HepG2 (cell line): ENCODE measurements around the gene FN1. TPM values are rescaled to one million over a fixed set of nuclear protein-coding genes. Genes with fewer than 3 reads are reported as not detected.

Experiments used
- NRL ChIP-seq: sonication (generic); formaldehyde crosslinking; IDR thresholded peaks from 2 replicates; pipeline ENCODE4 v1.5.0; 2020; ENCODE audit warnings: missing genetic modification reagents, mild to moderate bottlenecking, moderate library complexity, borderline replicate concordance
- PRMT3 ChIP-seq: sonication (generic); formaldehyde crosslinking; IDR thresholded peaks from 2 replicates; pipeline ENCODE4 v1.8.1; 2022; ENCODE audit warnings: low read depth, mild to moderate bottlenecking, moderate library complexity, missing genetic modification reagents, borderline replicate concordance
- ZBTB1 ChIP-seq: sonication (generic); formaldehyde crosslinking; IDR thresholded peaks from 2 replicates; pipeline ENCODE4 v1.4.0; 2020; ENCODE audit warnings: missing genetic modification reagents, borderline replicate concordance
- ZNF160 ChIP-seq: sonication (generic); formaldehyde crosslinking; IDR thresholded peaks from 2 replicates; pipeline ENCODE4 v1.8.0; 2022; ENCODE audit warnings: mild to moderate bottlenecking, inconsistent platforms, missing genetic modification reagents
- ZNF333 ChIP-seq: sonication (generic); formaldehyde crosslinking; IDR thresholded peaks from 2 replicates; pipeline ENCODE4 v1.4.0; 2020; ENCODE audit warnings: mild to moderate bottlenecking, missing genetic modification reagents, borderline replicate concordance
- ZNF451 ChIP-seq: sonication (generic); formaldehyde crosslinking; IDR thresholded peaks from 2 replicates; pipeline ENCODE4 v1.5.0; 2020; ENCODE audit warnings: mild to moderate bottlenecking, missing genetic modification reagents
- ZNF598 ChIP-seq: sonication (generic); formaldehyde crosslinking; IDR thresholded peaks from 2 replicates; pipeline ENCODE4 v1.5.1; 2020; ENCODE audit warnings: mild to moderate bottlenecking, missing genetic modification reagents, borderline replicate concordance
- ZSCAN21 ChIP-seq: sonication (generic); formaldehyde crosslinking; IDR thresholded peaks from 2 replicates; pipeline ENCODE4 v1.8.0; 2022; ENCODE audit warnings: mild to moderate bottlenecking, missing genetic modification reagents, moderate library complexity, borderline replicate concordance
- ZSCAN22 ChIP-seq: sonication (generic); formaldehyde crosslinking; IDR thresholded peaks from 2 replicates; pipeline ENCODE4 v1.4.0; 2020; ENCODE audit warnings: mild to moderate bottlenecking, missing genetic modification reagents
- polyA plus RNA-seq, 8 experiments: library from polyadenylated mRNA; depleted of rRNA in 3 of 8; stranded (reverse) in 7 of 8; unstranded in 1 of 8; fragments of >200 nt; fragmentation: Illumina TruSeq in 4 of 8; extraction: Trizol in 4 of 8; gene quantifications; 2 replicates each; pipeline versions ENCODE4 v1.2.1 to v1.2.3, GENCODE V29; 2011 to 2016; ENCODE audit warnings: low read depth in 4 of 8, missing spikeins in 1 of 8, mixed read lengths in 1 of 8; ENCODE audit not compliant: insufficient read depth in 1 of 8
- total RNA-seq, 5 experiments: library from RNA; depleted of rRNA; stranded (reverse); fragments of >200 nt; fragmentation: Illumina TruSeq; extraction: Trizol; gene quantifications; 2 replicates each; pipeline ENCODE4 v1.2.3, GENCODE V29; 2016; ENCODE audit warnings: low read depth in 1 of 5
- TF ChIP-seq, protein P1 (sequence below): sonication (generic); formaldehyde crosslinking; IDR thresholded peaks from 2 replicates; pipeline ENCODE4 v1.4.0; 2020; ENCODE audit warnings: missing genetic modification reagents, borderline replicate concordance
- TF ChIP-seq, protein P2 (sequence below): sonication (generic); formaldehyde crosslinking; IDR thresholded peaks from 2 replicates; pipeline ENCODE4 v1.4.0; 2020; ENCODE audit warnings: mild to moderate bottlenecking, missing genetic modification reagents
- TF ChIP-seq, protein P3 (sequence below): IDR thresholded peaks from 2 replicates; pipeline ENCODE4 v1.6.1; 2016; ENCODE audit warnings: low read depth
- TF ChIP-seq, protein P4 (sequence below): fragments of 450-650 bp; IDR thresholded peaks from 2 replicates; pipeline ENCODE4 v1.6.1; 2016
- TF ChIP-seq, protein P5 (sequence below): sonication (generic); formaldehyde crosslinking; IDR thresholded peaks from 2 replicates; pipeline ENCODE4 v1.4.0; 2020; ENCODE audit warnings: low read depth, mild to moderate bottlenecking, missing genetic modification reagents
- TF ChIP-seq, protein P6 (sequence below): sonication (generic); formaldehyde crosslinking; IDR thresholded peaks from 2 replicates; pipeline ENCODE4 v1.8.1; 2023; ENCODE audit warnings: missing genetic modification reagents, mild to moderate bottlenecking, borderline replicate concordance

Gene FN1
- total and polyA plus RNA-seq, 2 of the 13 experiments (the other 11 are each of a cell fraction or from before 2014, with no cell fraction given): 1,847 to 6,471 TPM

DNA sequence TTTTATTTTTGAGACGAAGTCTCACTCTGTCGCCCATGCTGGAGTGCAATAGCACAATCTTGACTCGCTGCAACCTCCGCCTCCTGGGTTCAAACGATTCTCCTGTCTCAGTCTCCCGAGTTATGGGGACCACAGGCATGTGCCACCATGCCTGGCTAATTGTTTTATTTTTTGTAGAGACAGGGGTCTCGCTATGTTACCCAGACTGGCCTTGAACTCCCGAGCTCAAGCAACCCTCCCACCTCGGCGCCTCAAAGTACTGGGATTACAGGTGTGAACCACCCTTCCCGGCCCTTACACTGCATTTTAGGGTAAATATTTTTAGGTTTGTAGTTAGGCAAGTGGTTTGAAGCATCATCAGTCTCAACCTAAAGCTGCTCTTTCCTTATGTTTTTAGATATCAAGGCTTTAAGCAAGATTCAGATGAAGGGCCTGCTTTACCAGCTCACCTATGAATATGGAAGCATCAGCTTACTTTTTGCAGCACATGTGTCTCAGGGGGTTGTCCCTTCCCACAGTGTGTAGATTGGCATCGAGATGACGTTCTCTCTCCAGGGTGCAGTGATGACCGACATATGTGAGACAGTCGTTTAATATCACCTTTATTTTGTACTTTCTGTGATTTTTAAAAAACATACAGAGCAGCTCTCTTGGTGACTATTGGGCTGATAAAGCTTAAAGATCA is 76.8 kb downstream of the FN1 start (continued):
- TF ChIP-seq, protein P1, sequence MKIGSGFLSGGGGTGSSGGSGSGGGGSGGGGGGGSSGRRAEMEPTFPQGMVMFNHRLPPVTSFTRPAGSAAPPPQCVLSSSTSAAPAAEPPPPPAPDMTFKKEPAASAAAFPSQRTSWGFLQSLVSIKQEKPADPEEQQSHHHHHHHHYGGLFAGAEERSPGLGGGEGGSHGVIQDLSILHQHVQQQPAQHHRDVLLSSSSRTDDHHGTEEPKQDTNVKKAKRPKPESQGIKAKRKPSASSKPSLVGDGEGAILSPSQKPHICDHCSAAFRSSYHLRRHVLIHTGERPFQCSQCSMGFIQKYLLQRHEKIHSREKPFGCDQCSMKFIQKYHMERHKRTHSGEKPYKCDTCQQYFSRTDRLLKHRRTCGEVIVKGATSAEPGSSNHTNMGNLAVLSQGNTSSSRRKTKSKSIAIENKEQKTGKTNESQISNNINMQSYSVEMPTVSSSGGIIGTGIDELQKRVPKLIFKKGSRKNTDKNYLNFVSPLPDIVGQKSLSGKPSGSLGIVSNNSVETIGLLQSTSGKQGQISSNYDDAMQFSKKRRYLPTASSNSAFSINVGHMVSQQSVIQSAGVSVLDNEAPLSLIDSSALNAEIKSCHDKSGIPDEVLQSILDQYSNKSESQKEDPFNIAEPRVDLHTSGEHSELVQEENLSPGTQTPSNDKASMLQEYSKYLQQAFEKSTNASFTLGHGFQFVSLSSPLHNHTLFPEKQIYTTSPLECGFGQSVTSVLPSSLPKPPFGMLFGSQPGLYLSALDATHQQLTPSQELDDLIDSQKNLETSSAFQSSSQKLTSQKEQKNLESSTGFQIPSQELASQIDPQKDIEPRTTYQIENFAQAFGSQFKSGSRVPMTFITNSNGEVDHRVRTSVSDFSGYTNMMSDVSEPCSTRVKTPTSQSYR: no peak
- no peak for TF ChIP-seq ZSCAN21
- TF ChIP-seq, protein P2, sequence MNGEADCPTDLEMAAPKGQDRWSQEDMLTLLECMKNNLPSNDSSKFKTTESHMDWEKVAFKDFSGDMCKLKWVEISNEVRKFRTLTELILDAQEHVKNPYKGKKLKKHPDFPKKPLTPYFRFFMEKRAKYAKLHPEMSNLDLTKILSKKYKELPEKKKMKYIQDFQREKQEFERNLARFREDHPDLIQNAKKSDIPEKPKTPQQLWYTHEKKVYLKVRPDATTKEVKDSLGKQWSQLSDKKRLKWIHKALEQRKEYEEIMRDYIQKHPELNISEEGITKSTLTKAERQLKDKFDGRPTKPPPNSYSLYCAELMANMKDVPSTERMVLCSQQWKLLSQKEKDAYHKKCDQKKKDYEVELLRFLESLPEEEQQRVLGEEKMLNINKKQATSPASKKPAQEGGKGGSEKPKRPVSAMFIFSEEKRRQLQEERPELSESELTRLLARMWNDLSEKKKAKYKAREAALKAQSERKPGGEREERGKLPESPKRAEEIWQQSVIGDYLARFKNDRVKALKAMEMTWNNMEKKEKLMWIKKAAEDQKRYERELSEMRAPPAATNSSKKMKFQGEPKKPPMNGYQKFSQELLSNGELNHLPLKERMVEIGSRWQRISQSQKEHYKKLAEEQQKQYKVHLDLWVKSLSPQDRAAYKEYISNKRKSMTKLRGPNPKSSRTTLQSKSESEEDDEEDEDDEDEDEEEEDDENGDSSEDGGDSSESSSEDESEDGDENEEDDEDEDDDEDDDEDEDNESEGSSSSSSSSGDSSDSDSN: no peak
- TF ChIP-seq, protein P3, sequence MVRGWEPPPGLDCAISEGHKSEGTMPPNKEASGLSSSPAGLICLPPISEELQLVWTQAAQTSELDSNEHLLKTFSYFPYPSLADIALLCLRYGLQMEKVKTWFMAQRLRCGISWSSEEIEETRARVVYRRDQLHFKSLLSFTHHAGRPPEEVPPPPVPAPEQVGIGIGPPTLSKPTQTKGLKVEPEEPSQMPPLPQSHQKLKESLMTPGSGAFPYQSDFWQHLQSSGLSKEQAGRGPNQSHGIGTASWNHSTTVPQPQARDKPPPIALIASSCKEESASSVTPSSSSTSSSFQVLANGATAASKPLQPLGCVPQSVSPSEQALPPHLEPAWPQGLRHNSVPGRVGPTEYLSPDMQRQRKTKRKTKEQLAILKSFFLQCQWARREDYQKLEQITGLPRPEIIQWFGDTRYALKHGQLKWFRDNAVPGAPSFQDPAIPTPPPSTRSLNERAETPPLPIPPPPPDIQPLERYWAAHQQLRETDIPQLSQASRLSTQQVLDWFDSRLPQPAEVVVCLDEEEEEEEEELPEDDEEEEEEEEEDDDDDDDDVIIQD (CRISPR knock-in tag): no peak
- TF ChIP-seq ZNF333 (CRISPR knock-in tag): no peak
- TF ChIP-seq ZSCAN22 (CRISPR knock-in tag): no peak
- no peak for TF ChIP-seq ZNF160 (CRISPR knock-in tag)
- TF ChIP-seq ZNF598 (CRISPR knock-in tag): 0 out of 2 replicates have a peak, but pooled peaks have one; percentile 58
- TF ChIP-seq NRL (CRISPR knock-in tag): no peak
- TF ChIP-seq, protein P4, sequence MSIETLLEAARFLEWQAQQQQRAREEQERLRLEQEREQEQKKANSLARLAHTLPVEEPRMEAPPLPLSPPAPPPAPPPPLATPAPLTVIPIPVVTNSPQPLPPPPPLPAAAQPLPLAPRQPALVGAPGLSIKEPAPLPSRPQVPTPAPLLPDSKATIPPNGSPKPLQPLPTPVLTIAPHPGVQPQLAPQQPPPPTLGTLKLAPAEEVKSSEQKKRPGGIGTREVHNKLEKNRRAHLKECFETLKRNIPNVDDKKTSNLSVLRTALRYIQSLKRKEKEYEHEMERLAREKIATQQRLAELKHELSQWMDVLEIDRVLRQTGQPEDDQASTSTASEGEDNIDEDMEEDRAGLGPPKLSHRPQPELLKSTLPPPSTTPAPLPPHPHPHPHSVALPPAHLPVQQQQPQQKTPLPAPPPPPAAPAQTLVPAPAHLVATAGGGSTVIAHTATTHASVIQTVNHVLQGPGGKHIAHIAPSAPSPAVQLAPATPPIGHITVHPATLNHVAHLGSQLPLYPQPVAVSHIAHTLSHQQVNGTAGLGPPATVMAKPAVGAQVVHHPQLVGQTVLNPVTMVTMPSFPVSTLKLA: no peak
- TF ChIP-seq ZBTB1 (CRISPR knock-in tag): no peak
- TF ChIP-seq, protein P5, sequence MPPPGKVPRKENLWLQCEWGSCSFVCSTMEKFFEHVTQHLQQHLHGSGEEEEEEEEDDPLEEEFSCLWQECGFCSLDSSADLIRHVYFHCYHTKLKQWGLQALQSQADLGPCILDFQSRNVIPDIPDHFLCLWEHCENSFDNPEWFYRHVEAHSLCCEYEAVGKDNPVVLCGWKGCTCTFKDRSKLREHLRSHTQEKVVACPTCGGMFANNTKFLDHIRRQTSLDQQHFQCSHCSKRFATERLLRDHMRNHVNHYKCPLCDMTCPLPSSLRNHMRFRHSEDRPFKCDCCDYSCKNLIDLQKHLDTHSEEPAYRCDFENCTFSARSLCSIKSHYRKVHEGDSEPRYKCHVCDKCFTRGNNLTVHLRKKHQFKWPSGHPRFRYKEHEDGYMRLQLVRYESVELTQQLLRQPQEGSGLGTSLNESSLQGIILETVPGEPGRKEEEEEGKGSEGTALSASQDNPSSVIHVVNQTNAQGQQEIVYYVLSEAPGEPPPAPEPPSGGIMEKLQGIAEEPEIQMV: no peak
- TF ChIP-seq PRMT3: peak; percentile 91; the same call in 1 of the 2 replicates
- no peak for TF ChIP-seq ZNF451 (CRISPR knock-in tag)
- TF ChIP-seq, protein P6, sequence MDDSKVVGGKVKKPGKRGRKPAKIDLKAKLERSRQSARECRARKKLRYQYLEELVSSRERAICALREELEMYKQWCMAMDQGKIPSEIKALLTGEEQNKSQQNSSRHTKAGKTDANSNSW: no peak
